MG63 (cell line): ENCODE measurements around the gene MMP23B. TPM values are rescaled to one million over a fixed set of nuclear protein-coding genes. Genes with fewer than 3 reads are reported as not detected.
"Not testable (repeated sequence)": the region's sequence is repeated elsewhere in the genome, so short reads cannot be mapped to it uniquely, and the experiment has no call there.

Source experiments
- DNase-seq: peaks from one replicate; pipeline ENCODE4 v3.0.0-alpha.2; 2020
- H3K27me3 ChIP-seq: fragments of 250-450 bp; sonication (Bioruptor Pico); 2 replicates; pipeline ENCODE4 v1.5.1; 2020; ENCODE audit warnings: mild to moderate bottlenecking, moderate library complexity
- H3K36me3 ChIP-seq: fragments of 250-450 bp; sonication (Bioruptor Pico); 2 replicates; pipeline ENCODE4 v1.5.1; 2020; ENCODE audit warnings: mild to moderate bottlenecking, moderate library complexity
- H3K4me3 ChIP-seq: fragments of 250-450 bp; sonication (Bioruptor Pico); 2 replicates; pipeline ENCODE4 v1.5.1; 2020; ENCODE audit warnings: mild to moderate bottlenecking, moderate library complexity
- H3K9me3 ChIP-seq: fragments of 250-450 bp; sonication (Bioruptor Pico); 2 replicates; pipeline ENCODE4 v1.5.1; 2020; ENCODE audit warnings: mild to moderate bottlenecking, moderate library complexity
- total RNA-seq: library from RNA; depleted of rRNA; stranded (reverse); fragments of >200 nt; shearing (Covaris generic); gene quantifications from 2 replicates; pipeline ENCODE4 v1.2.3, GENCODE V29; 2014; ENCODE audit warnings: low replicate concordance; rRNA removed

Gene MMP23B
- 1.6 TPM in 1 of 2 replicates, not detected in the other for total RNA-seq

- no peak within 1 kb of the TSS for H3K4me3 ChIP-seq
These were observed at the start of gene MMP23B for GRCh38 chr1:1631782-1632420. MMP23B (plus strand) TSS chr1:1632173; CDS start chr1:1632219, 46 bp downstream.

GRCh38 chr1:1582585-1583346 is 49.2 kb upstream of the MMP23B start:
- no peak for DNase-seq
- Histone ChIP-seq H3K36me3 (no peaks in the 10 kb centered on the region), H3K27me3 (peaks cover 2% of the 10 kb centered on the region; the same call in 1 of the 2 replicates), H3K9me3 (no peaks in the 10 kb centered on the region), H3K4me3 (no peak overlapping the region)

More at GRCh38 chr1:1631782-1632420, at the start of gene MMP23B:
- H3K9me3 ChIP-seq, result no peaks in the 10 kb centered on the region
- DNase-seq, result no peak
- no peaks in the 10 kb centered on the region; the same call in 1 of the 2 replicates for H3K36me3 ChIP-seq
- H3K27me3 ChIP-seq, result no peaks in the 10 kb centered on the region

GRCh38 chr1:1583347-1584010 is 48.5 kb upstream of the MMP23B start:
- no peaks in the 10 kb centered on the region for H3K36me3 ChIP-seq
- peaks cover 2% of the 10 kb centered on the region; the same call in 1 of the 2 replicates for H3K27me3 ChIP-seq
- no peak overlapping the region for H3K4me3 ChIP-seq
- DNase-seq, result no peak
- no peaks in the 10 kb centered on the region for H3K9me3 ChIP-seq

- no peaks in the 10 kb centered on the region for H3K27me3 ChIP-seq
- H3K4me3 ChIP-seq, result no peak overlapping the region
- no peak for DNase-seq
- no peaks in the 10 kb centered on the region for H3K9me3 ChIP-seq
- no peaks in the 10 kb centered on the region for H3K36me3 ChIP-seq
These were observed 40.5 kb upstream of the MMP23B start for GRCh38 chr1:1591452-1591851.

- no peak for DNase-seq
- Histone ChIP-seq H3K36me3 (no peaks in the 10 kb centered on the region), H3K27me3 (no peaks in the 10 kb centered on the region), H3K4me3 (no peak overlapping the region), H3K9me3 (no peaks in the 10 kb centered on the region)
These were observed 38.0 kb upstream of the MMP23B start for GRCh38 chr1:1593834-1594601.

GRCh38 chr1:1594602-1595260 is 37.2 kb upstream of the MMP23B start:
- no peaks in the 10 kb centered on the region for H3K36me3 ChIP-seq
- H3K9me3 ChIP-seq, result no peaks in the 10 kb centered on the region
- no peak for DNase-seq
- no peaks in the 10 kb centered on the region for H3K27me3 ChIP-seq
- no peak overlapping the region for H3K4me3 ChIP-seq

- H3K36me3 ChIP-seq, DNase-seq, H3K27me3 ChIP-seq, H3K4me3 ChIP-seq, H3K9me3 ChIP-seq: not testable (repeated sequence)
These were observed 36.6 kb upstream of the MMP23B start for GRCh38 chr1:1595341-1595740.

- no peak for DNase-seq
- Histone ChIP-seq H3K4me3 (no peak overlapping the region), H3K9me3 (no peaks in the 10 kb centered on the region), H3K27me3 (no peaks in the 10 kb centered on the region), H3K36me3 (no peaks in the 10 kb centered on the region)
These were observed 35.3 kb upstream of the MMP23B start for GRCh38 chr1:1596493-1597274.

- Histone ChIP-seq H3K4me3 (no peak overlapping the region), H3K27me3 (no peaks in the 10 kb centered on the region), H3K36me3 (no peaks in the 10 kb centered on the region), H3K9me3 (no peaks in the 10 kb centered on the region)
- no peak for DNase-seq
These were observed 34.6 kb upstream of the MMP23B start for GRCh38 chr1:1597275-1597930.

GRCh38 chr1:1598051-1598719 is 33.8 kb upstream of the MMP23B start:
- no peaks in the 10 kb centered on the region for H3K36me3 ChIP-seq
- no peak overlapping the region for H3K4me3 ChIP-seq
- no peak for DNase-seq
- H3K27me3 ChIP-seq, result no peaks in the 10 kb centered on the region
- H3K9me3 ChIP-seq, result no peaks in the 10 kb centered on the region

DNA sequence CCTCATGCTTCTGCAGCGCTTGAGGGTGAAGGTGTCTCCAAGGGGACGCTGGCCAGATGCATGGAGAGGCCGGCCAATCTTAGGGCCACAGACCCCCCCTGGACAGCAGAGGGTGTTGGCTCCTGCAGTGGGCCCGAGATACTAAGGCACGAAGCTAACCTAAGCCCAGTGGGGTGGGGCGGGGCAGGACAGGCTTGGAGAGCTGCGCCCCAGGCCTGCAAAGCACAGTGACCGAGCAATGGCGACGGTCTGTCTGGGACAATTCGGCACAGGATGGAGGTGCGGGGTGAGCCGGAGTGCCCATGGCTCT is 33.3 kb upstream of the MMP23B start:
- no peak for DNase-seq
- Histone ChIP-seq H3K4me3 (no peak overlapping the region), H3K9me3 (no peaks in the 10 kb centered on the region), H3K36me3 (no peaks in the 10 kb centered on the region), H3K27me3 (no peaks in the 10 kb centered on the region)

GRCh38 chr1:1599030-1599934 is 32.7 kb upstream of the MMP23B start:
- H3K36me3 ChIP-seq, result no peaks in the 10 kb centered on the region
- H3K27me3 ChIP-seq, result no peaks in the 10 kb centered on the region
- DNase-seq, result peak; percentile 53
- H3K9me3 ChIP-seq, result no peaks in the 10 kb centered on the region
- H3K4me3 ChIP-seq, result no peak overlapping the region

GRCh38 chr1:1599935-1600860 is 31.8 kb upstream of the MMP23B start, which contains the start of gene FNDC10:
FNDC10 (minus strand) TSS chr1:1600135; CDS start chr1:1600015, 120 bp downstream.
- DNase-seq, result no peak
- Histone ChIP-seq H3K4me3 (peak within 1 kb of the TSS; percentile 23), H3K36me3 (no peaks in the 10 kb centered on the region), H3K27me3 (no peaks in the 10 kb centered on the region), H3K9me3 (no peaks in the 10 kb centered on the region)
